Measurements from ENCODE around the gene SYNGR2.
"Not testable (repeated sequence)": the region's sequence is repeated elsewhere in the genome, so short reads cannot be mapped to it uniquely, and the experiment has no call there.

SYNGR2 gene

DNA sequence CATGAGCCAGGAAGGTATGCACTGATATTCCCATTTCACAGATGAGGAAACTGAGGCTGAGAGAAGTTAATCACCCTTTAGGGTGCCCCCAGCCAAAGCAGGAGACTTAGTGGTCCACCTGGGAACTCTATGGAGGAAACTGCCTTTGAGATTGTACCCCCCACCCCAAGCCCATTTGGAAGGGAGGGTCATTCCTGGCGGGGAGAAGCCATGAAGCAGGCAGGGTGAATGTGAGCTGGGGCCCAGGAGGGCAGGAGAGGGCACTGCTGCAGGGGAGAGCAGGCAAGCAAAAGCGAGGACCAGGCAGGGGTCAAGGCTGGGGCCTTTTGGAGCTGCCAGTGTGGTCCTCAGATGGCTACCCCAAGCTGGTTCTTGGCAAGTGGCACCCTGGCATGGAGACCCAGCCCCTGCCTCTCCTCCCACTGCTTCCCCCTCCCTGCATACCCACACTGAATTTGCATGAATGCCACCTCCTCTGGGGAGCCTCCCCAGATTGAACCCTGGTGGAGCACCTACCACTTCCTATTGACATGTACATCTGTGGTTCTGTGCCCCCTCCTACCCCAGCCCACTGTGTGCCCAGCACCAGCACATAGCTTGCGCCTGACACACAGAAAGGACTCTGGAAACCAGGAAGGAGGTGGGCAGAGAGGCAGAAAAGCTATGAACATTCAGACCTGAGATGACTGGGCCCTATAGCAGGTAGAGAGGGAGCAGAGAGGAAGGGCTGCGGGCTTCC, 38.9 kb upstream of the SYNGR2 start:
- DNase-seq (ENCODE audit: low spot score) = no peak
- FAIRE-seq = no peak

DNA sequence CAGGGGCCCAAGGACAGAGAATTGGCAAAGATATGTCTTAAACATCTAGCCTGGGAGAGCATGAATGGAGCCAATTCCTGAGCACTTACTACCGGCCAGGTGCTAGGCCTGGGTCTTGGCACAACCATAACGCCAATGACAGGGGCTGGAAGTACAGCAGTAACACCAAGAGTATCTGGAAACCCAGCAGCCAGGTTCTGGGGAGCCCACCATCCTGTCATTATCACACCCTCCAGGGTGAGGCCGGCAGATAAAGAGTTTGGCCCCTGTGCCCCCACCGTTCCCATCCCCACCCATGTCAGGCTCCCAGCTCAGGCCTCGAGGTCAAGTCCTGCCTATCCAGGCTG, 38.3 kb upstream of the SYNGR2 start:
- no peak for DNase-seq (ENCODE audit: low spot score)
- FAIRE-seq = no peak

- no peak for DNase-seq (ENCODE audit: low spot score)
- no peak for FAIRE-seq
Measured at GRCh38 chr17:78130437-78131101, 37.8 kb upstream of the SYNGR2 start, which contains the start of gene TMC8. Gene TMC8, plus strand, starts transcription at chr17:78130771. Its CDS starts 818 bp downstream, at chr17:78131589.

- FAIRE-seq (no peak), DNase-seq (ENCODE audit: low spot score) (no peak)
Measured at GRCh38 chr17:78131172-78132083, 37.0 kb upstream of the SYNGR2 start.

DNA sequence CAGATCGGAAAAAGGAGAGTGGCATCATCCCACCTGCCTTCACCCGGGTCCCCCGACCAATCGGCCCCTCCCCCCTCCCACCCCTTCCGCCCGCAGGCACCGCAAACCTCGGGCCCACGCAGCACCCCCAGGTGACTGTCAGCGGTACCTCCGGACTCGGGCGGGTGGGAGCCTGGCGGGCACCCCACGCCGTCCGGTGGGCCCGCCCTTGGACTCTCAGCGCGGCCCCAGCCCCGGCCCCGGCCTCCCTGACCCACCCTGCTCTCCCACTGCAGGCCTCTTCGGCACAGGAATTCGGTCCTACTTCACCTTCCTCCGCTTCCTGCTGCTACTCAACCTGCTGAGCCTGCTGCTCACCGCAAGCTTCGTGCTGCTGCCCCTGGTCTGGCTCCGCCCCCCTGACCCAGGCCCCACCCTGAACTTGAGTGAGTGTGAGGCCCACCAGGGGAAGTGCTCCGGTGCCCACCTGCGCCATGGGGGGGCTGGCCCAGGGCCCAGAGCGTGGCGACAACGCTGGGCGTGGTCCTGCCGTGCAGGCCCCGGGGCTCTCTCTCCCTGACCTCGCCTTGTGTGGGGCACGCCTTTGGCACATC, 36.2 kb upstream of the SYNGR2 start:
- FAIRE-seq = no peak
- no peak for DNase-seq (ENCODE audit: low spot score)

- FAIRE-seq = no peak
- DNase-seq (ENCODE audit: low spot score) = no peak
Measured at GRCh38 chr17:78132767-78133178, 35.6 kb upstream of the SYNGR2 start.

DNA sequence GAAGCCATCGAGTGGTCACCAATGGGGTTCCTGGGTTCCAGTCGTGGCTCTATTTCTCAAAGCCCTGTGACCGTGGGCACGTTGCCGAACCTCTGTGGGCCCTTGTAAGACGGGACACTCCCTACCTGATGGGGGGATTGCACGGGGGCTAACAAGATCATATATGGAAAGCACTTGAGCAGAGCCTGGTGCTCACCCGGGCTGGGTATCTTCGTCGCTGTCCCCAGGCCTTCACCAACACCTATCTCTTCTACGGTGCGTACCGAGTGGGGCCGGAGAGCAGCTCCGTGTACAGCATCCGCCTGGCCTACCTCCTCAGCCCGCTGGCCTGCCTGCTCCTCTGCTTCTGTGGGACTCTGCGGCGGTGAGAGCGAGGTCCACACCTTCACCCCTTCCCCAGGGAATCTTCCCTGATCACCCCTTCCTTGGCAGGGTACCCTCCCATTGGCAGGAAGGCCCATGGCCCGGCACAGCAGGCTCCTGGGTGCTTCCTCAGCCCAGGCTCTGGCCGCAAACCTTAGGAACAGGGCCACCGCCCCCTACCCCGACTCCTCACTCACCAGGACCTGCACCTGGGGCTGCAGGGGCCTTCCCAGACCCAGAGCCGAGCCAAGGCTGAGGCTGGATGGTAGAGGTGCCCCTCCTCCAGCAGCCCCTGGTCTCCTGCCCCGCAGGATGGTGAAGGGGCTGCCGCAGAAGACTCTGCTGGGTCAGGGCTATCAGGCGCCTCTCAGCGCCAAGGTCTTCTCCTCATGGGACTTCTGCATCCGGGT, 35.0 kb upstream of the SYNGR2 start:
- FAIRE-seq (no peak), DNase-seq (ENCODE audit: low spot score) (no peak)

DNA sequence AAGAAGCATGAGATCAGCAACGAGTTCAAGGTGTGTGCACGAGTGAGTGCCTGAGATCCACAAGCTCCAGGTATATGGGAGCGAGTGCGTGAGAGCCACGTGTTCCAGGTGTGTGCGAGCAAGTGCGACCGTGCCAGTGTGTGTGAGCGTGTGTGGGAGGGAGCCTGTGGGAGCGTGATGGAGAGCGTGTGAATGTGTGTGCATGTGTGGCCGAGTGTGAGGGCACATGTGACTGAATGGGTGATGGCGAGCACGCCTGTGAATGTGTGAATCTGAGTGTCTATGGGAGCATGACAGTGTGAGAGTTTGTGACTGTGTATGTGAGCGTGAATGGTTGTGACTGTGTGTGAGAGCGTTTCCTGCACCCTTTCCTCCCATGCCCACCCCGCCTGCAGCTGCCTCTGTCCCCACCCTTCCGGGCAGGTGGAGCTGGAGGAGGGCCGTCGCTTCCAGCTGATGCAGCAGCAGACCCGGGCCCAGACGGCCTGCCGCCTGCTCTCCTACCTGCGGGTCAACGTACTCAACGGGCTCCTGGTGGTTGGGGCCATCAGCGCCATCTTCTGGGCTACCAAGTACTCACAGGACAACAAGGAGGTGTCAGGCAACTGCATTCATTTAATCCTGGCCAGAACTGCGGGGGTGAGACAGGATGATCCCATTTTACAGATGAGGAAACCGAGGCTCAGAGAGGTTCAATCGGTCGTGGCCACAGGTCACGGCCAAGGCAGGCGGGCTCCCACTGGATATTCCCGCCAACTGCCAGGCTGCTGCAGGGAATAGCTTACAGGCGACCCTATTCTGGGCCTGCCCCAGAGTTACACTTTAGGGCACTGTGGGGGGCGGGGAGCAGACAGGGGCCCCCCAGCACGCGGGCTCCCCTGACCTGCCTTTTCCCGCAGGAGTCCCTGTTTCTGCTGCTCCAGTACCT, 34.1 kb upstream of the SYNGR2 start:
- FAIRE-seq (no peak), DNase-seq (ENCODE audit: low spot score) (peak; percentile 17)

DNA sequence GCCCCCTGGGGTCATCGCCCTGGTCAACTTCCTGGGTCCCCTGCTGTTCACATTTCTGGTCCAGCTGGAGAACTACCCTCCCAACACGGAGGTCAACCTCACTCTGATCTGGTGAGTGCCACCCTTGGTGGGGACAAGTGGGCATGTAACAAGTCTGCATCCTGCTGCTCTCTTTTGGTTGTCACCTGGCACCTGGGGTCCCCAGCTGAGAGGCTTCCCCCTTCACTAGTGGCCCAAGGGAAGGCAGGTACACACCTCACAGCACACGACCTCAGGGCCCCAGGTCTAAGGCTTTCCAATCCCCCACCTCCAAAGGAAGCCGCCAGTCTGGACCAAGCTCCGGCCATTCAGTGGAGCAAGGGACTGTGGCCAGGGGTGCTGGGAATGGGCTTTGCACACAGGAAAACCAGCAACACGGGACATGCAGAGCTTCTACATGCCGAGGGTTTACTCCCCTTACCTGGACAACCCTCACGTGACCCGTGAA, 33.4 kb upstream of the SYNGR2 start:
- FAIRE-seq (no peak), DNase-seq (ENCODE audit: low spot score) (no peak)

DNA sequence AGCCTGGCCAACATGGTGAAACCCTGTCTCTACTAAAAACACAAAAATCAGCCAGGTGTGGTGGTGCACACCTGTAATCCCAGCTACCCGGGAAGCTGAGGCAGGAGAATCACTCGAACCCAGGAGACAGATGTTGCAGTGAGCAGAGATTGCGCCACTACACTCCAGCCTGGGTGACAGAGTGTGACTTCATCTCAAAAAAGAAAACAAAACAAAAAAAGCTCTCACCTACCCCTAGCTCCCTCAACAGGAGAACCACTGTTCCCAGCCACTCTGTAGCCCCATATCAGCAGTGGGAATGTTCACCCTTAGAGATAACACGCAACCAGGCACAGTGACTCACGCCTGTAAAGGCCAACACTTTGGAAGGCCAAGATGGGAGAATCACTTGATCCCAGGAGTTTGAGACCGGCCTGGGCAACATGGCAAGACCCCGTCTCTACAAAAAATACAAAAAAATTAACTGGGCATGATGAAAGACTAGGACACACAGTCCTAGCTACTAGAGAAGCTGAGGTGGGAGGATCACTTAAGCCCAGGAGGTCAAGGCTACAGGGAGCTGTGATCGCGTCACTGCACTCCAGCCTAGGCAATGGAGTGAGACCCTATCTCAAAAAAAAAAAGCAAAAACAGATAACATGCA, 32.4 kb upstream of the SYNGR2 start:
- DNase-seq (ENCODE audit: low spot score) (no peak), FAIRE-seq (no peak)

DNA sequence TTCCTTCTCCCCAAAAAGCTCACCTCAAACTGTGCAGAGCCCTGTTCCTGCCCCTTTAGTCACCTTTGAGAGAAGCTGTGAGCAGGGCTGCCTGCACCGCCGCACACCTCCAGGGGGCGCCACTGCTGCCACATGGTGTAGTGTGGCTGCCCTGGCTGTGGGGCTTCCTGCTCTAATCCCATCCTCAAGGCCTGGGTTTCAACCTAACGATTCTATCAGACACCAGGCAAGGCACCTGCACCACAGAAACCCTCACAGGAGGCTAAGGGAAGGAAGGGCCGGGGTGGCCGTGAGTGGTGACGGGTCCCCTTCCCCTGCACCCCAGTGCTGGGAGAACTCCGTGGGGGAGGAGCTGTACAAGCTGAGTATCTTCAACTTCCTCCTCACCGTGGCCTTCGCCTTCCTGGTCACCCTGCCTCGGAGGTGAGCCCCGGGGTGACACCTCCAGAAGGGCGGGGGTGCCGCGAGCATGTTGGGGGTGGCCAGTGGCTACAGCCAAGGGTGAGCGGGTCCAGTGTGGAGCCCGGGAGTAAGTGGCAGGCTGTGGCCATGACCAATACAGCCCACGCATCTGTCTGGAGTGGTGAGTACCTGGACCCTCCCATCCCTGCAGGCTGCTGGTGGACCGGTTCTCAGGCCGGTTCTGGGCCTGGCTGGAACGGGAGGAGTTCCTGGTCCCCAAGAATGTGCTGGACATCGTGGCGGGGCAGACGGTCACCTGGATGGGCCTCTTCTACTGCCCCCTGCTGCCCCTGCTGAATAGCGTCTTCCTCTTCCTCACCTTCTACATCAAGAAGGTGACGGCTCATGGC, 30.8 kb upstream of the SYNGR2 start:
- FAIRE-seq = no peak
- DNase-seq (ENCODE audit: low spot score) = no peak

- no peak for FAIRE-seq
Measured at GRCh38 chr17:78138204-78139060, 29.9 kb upstream of the SYNGR2 start.

GRCh38 chr17:78139861-78140168, 28.6 kb upstream of the SYNGR2 start:
- not testable (repeated sequence) for DNase-seq (ENCODE audit: low spot score); FAIRE-seq

More at GRCh38 chr17:78138204-78139060, 29.9 kb upstream of the SYNGR2 start:
- no peak for DNase-seq (ENCODE audit: low spot score)

DNA sequence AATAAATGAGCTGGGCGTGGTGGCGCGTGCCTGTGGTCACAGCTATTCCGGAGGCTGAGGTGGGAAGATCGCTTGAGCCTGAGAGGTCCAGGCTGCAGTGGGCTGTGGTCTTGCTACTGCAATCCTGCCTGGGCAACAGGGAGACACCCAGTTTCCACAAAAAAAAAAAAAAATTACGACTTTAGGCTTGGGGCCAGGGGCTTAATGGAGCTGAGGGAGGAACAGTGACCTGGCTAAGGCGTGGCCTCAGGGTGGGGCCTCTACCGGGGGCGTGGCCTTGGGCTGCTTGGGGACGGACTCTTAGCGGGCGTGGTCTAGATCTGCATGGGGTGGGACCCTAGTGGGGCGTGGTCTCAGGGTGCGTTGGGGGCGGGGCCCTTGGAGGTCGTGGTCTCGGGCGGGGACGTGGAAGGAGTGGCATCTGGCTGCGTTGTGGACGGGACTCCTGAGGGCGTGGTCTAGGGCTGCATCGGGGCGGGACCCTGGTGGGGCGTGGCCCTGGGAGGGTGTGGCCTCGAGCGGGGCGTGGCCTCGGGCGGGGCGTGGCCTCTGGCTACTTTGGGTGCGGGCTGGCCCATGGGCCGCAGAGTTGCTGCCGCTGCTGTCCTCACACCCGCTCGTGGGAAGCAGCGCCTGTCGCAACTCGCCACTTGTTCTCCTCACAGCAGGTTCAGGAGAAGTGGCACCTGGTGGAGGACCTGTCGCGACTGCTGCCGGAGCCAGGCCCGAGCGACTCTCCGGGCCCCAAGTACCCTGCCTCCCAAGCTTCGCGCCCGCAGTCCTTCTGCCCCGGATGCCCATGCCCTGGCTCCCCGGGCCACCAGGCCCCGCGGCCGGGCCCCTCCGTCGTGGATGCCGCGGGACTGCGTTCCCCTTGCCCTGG, 28.0 kb upstream of the SYNGR2 start:
- DNase-seq (ENCODE audit: low spot score) (peak; percentile 36), FAIRE-seq (no peak)

GRCh38 chr17:78141437-78142118, 26.8 kb upstream of the SYNGR2 start:
- FAIRE-seq = no peak
- DNase-seq (ENCODE audit: low spot score) = no peak

Data from RCC 7860 (cell line).